ENCODE data around the gene PON3. TPM values are rescaled to one million over a fixed set of nuclear protein-coding genes. Genes with fewer than 3 reads are reported as not detected.

Gene PON3
- total and polyA plus RNA-seq, 2 of the 13 experiments (the other 11 are each of a cell fraction or from before 2014, with no cell fraction given), result 23.6 to 37.8 TPM

DNA sequence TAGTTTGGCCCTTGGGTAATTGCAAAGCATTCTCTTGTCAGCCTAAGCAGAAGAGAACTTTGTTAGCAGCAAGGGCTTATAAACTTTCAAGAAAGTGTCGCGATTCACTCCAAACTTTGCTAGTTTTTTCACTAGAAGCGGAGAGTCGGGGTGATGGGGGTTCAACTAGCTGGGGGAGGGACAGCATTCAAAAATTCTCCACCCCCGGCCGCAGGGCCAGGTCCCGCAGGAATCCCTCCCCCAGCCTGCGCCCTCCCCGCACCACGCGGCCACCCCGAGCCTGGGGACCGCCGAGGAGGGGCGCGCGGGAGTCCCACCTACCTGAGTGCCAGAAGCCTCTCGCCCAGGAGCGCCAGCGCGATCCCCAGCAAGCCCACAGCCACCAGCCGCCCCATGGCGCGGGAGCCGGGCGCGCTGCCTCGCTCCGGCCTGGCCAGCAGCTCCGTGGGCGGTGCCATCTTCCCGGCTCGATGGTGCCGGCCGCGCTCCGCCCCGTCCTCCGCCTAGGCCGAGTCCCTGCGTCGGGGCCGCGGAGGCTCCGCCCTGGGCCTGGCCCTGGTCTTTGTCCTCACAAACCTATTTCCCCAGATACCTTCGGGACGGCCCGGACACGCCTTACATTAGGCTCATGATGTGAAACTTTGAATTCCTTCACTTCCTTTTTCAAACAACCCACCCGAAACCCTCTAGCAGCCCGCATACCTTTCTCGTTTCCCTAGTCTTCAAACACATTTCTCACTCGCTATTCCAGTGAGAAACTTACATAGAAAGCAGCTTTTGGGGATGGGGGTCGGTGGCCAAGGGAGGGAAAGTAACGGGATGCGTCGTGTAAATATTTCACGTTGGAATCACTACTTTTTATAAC is 38.6 kb upstream of the PON3 start, which contains the start of gene PON2 (continued):
- TF ChIP-seq, protein P1, sequence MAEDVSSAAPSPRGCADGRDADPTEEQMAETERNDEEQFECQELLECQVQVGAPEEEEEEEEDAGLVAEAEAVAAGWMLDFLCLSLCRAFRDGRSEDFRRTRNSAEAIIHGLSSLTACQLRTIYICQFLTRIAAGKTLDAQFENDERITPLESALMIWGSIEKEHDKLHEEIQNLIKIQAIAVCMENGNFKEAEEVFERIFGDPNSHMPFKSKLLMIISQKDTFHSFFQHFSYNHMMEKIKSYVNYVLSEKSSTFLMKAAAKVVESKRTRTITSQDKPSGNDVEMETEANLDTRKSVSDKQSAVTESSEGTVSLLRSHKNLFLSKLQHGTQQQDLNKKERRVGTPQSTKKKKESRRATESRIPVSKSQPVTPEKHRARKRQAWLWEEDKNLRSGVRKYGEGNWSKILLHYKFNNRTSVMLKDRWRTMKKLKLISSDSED (CRISPR knock-in tag; IDR thresholded peaks at IDR 0.05), result no peak
- no peak for TF ChIP-seq SRF (IDR thresholded peaks at IDR 0.05; ENCODE audit: low read depth, low read length)
- TF ChIP-seq, protein P2, sequence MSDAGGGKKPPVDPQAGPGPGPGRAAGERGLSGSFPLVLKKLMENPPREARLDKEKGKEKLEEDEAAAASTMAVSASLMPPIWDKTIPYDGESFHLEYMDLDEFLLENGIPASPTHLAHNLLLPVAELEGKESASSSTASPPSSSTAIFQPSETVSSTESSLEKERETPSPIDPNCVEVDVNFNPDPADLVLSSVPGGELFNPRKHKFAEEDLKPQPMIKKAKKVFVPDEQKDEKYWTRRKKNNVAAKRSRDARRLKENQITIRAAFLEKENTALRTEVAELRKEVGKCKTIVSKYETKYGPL (CRISPR knock-in tag; IDR thresholded peaks at IDR 0.05), result no peak
- TF ChIP-seq, protein P3, sequence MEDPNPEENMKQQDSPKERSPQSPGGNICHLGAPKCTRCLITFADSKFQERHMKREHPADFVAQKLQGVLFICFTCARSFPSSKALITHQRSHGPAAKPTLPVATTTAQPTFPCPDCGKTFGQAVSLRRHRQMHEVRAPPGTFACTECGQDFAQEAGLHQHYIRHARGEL (CRISPR knock-in tag; IDR thresholded peaks at IDR 0.05), result no peak
- peak; percentile 58 for TF ChIP-seq SKI (IDR thresholded peaks at IDR 0.05; ENCODE audit: partially characterized antibody)
- TF ChIP-seq, protein P4, sequence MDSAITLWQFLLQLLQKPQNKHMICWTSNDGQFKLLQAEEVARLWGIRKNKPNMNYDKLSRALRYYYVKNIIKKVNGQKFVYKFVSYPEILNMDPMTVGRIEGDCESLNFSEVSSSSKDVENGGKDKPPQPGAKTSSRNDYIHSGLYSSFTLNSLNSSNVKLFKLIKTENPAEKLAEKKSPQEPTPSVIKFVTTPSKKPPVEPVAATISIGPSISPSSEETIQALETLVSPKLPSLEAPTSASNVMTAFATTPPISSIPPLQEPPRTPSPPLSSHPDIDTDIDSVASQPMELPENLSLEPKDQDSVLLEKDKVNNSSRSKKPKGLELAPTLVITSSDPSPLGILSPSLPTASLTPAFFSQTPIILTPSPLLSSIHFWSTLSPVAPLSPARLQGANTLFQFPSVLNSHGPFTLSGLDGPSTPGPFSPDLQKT (CRISPR knock-in tag; IDR thresholded peaks at IDR 0.05; ENCODE audit: borderline replicate concordance), result no peak
- TF ChIP-seq ZSCAN20 (CRISPR knock-in tag; IDR thresholded peaks at IDR 0.05; ENCODE audit: borderline replicate concordance), result peak; percentile 93; the same call in 1 of the 2 replicates
- TF ChIP-seq ETS1 (CRISPR knock-in tag; IDR thresholded peaks at IDR 0.05), result 0 out of 2 replicates have a peak, but pooled peaks have one; percentile 62
- peak; percentile 71; the same call in 1 of the 2 replicates for TF ChIP-seq ZSCAN29 (CRISPR knock-in tag; conservative IDR thresholded peaks at IDR 0.05)
- TF ChIP-seq, protein P5, sequence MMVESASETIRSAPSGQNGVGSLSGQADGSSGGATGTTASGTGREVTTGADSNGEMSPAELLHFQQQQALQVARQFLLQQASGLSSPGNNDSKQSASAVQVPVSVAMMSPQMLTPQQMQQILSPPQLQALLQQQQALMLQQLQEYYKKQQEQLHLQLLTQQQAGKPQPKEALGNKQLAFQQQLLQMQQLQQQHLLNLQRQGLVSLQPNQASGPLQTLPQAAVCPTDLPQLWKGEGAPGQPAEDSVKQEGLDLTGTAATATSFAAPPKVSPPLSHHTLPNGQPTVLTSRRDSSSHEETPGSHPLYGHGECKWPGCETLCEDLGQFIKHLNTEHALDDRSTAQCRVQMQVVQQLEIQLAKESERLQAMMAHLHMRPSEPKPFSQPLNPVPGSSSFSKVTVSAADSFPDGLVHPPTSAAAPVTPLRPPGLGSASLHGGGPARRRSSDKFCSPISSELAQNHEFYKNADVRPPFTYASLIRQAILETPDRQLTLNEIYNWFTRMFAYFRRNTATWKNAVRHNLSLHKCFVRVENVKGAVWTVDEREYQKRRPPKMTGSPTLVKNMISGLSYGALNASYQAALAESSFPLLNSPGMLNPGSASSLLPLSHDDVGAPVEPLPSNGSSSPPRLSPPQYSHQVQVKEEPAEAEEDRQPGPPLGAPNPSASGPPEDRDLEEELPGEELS (CRISPR knock-in tag; IDR thresholded peaks at IDR 0.05), result peak; percentile 67
- TF ChIP-seq SPEN (CRISPR knock-in tag; IDR thresholded peaks at IDR 0.05; ENCODE audit: low read depth), result peak; percentile 62
- 0 out of 2 replicates have a peak, but pooled peaks have one; percentile 23 for TF ChIP-seq ATF2 (CRISPR knock-in tag; IDR thresholded peaks at IDR 0.05)
- TF ChIP-seq ZNF12 (CRISPR knock-in tag; IDR thresholded peaks at IDR 0.05), result no peak
- TF ChIP-seq KDM4B (CRISPR knock-in tag; IDR thresholded peaks at IDR 0.05), result no peak
- TF ChIP-seq ZNF615 (CRISPR knock-in tag; IDR thresholded peaks at IDR 0.05; ENCODE audit: borderline replicate concordance), result no peak
- TF ChIP-seq ARID2 (CRISPR knock-in tag; IDR thresholded peaks at IDR 0.05; ENCODE audit: borderline replicate concordance), result no peak; the same call in 1 of the 2 replicates

Data from HepG2 (cell line).